ENCODE measurements around the gene RPS6KA2.

DNA sequence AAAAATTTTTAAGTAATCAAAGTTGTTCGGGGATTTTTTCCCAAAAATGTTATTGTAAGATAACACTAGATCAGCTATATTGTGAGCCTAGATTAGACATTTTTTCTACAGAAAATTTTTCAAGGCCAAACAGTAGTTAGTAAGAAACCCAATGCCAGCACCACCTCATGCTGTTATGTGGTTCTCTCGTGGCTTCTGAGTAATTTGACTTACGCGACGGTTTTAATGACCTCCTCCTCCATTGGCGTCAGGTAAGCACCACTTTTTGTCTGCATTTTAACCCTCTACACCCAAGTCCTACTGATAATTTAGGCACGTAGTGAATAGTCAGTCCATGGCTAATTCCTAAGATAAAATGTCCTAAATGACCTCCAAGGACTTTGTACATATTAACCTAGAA is 9.7 kb downstream of the RPS6KA2 start:
- TF ChIP-seq, protein P1, sequence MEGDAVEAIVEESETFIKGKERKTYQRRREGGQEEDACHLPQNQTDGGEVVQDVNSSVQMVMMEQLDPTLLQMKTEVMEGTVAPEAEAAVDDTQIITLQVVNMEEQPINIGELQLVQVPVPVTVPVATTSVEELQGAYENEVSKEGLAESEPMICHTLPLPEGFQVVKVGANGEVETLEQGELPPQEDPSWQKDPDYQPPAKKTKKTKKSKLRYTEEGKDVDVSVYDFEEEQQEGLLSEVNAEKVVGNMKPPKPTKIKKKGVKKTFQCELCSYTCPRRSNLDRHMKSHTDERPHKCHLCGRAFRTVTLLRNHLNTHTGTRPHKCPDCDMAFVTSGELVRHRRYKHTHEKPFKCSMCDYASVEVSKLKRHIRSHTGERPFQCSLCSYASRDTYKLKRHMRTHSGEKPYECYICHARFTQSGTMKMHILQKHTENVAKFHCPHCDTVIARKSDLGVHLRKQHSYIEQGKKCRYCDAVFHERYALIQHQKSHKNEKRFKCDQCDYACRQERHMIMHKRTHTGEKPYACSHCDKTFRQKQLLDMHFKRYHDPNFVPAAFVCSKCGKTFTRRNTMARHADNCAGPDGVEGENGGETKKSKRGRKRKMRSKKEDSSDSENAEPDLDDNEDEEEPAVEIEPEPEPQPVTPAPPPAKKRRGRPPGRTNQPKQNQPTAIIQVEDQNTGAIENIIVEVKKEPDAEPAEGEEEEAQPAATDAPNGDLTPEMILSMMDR (IDR thresholded peaks at IDR 0.05) = no peak
- TF ChIP-seq POLR2A (IDR thresholded peaks at IDR 0.05) = no peak
- no peak for TF ChIP-seq POLR2AphosphoS5 (IDR thresholded peaks at IDR 0.05)

Data from breast epithelium (tissue), 3 donors.